C4-2B (cell line): ENCODE measurements around the gene CEP57L1.
"Not testable (repeated sequence)": the region's sequence is repeated elsewhere in the genome, so short reads cannot be mapped to it uniquely, and the experiment has no call there.

Experiments used
- ZFX ChIP-seq: fragments of 450-650 bp; IDR thresholded peaks from 2 replicates; pipeline ENCODE4 v1.6.1; 2017
- TF ChIP-seq, protein P1 (sequence below): fragments of 450-650 bp; conservative IDR thresholded peaks from 2 replicates; pipeline ENCODE4 v1.5.1; 2017; ENCODE audit warnings: mild to moderate bottlenecking

DNA sequence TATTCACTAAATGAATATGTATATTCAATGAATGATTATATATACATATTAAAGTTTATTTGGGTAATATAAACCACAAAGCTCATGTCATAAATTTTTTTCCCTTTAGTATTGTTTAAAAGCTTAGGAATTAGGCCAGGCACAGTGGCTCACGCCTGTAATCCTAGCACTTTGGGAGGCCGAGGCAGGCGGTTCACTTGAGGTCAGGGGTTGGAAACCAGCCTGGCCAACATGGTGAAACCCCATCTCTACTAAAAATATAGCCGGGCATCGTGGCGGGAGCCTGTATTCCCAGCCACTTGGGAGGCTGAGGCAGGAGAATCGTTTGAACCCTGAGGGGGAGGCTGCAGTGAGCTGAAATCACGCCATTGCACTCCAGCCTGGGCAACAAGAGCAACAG is 11.2 kb upstream of the CEP57L1 start:
- TF ChIP-seq, protein P1, sequence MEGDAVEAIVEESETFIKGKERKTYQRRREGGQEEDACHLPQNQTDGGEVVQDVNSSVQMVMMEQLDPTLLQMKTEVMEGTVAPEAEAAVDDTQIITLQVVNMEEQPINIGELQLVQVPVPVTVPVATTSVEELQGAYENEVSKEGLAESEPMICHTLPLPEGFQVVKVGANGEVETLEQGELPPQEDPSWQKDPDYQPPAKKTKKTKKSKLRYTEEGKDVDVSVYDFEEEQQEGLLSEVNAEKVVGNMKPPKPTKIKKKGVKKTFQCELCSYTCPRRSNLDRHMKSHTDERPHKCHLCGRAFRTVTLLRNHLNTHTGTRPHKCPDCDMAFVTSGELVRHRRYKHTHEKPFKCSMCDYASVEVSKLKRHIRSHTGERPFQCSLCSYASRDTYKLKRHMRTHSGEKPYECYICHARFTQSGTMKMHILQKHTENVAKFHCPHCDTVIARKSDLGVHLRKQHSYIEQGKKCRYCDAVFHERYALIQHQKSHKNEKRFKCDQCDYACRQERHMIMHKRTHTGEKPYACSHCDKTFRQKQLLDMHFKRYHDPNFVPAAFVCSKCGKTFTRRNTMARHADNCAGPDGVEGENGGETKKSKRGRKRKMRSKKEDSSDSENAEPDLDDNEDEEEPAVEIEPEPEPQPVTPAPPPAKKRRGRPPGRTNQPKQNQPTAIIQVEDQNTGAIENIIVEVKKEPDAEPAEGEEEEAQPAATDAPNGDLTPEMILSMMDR = not testable (repeated sequence)
- not testable (repeated sequence) for TF ChIP-seq ZFX
